ENCODE measurements around the gene OXSR1. TPM values are rescaled to one million over a fixed set of nuclear protein-coding genes. Genes with fewer than 3 reads are reported as not detected.
A peak's percentile ranks its signal among the peaks of the same experiment; 100 is the strongest.

OXSR1 gene
- polyA plus RNA-seq, 2 of the 4 experiments (the other 2 are of a cell fraction) = 30.2 to 44.0 TPM

DNA sequence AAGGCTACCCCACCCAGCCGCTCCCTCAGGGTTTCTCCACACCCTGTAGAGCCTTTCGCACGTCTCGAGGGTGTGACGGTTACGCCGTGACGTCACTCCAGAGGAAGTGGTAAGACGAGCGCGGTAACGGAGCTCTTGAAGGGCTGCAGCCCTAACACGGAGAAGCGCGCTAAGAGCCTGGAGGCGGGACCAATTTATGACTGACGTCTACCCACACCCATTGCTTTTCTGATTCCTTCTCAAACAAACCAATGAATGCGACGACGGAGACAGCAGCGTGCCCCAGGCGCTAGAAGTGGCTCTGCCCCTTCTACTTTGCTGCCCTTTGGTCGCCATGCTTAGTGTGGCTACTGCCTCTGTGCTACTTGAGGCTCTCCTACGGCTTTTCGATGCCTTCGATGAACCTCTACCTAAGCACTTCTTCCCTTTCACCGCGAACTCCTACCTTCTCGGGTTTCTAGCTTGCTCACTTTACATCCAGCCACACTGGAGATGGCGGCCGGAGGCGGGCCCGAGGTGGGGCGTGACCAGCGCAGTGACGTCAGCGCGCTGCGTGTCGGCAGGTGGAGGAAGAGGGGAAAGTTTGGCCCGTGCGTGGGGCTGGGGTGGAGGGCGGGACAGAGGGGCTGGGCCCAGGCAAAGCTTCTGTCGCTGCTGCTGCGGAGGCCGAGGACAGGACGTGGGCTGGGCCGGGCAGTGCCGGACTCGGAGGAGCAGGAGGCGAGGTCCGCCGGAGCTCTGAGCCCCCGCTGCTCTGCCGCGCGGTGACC is at the start of gene OXSR1 (continued):
- TF ChIP-seq, protein P1, sequence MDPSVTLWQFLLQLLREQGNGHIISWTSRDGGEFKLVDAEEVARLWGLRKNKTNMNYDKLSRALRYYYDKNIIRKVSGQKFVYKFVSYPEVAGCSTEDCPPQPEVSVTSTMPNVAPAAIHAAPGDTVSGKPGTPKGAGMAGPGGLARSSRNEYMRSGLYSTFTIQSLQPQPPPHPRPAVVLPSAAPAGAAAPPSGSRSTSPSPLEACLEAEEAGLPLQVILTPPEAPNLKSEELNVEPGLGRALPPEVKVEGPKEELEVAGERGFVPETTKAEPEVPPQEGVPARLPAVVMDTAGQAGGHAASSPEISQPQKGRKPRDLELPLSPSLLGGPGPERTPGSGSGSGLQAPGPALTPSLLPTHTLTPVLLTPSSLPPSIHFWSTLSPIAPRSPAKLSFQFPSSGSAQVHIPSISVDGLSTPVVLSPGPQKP (IDR thresholded peaks at IDR 0.05; ENCODE audit: low read depth, low read length) = no peak
- no peak for TF ChIP-seq CHD2 (IDR thresholded peaks at IDR 0.05; ENCODE audit: low read length, partially characterized antibody)
- TF ChIP-seq HOXA7 (CRISPR knock-in tag; IDR thresholded peaks at IDR 0.05) = no peak
- TF ChIP-seq FOSB (CRISPR knock-in tag; IDR thresholded peaks at IDR 0.05) = no peak
- TF ChIP-seq EHMT2 (IDR thresholded peaks at IDR 0.05; ENCODE audit: low read depth) = no peak
- 0 out of 2 replicates have a peak, but pooled peaks have one; percentile 44 for TF ChIP-seq GATA3 (IDR thresholded peaks at IDR 0.05; ENCODE audit: borderline replicate concordance)
- TF ChIP-seq EP300 (IDR thresholded peaks at IDR 0.05) = no peak
- peak; percentile 21 to 75; a peak in 3 of 5 replicates for TF ChIP-seq JUN (IDR thresholded peaks at IDR 0.05)
- no peak for TF ChIP-seq HOXB13 (CRISPR knock-in tag; IDR thresholded peaks at IDR 0.05; ENCODE audit: low read depth)
- TF ChIP-seq ZC3H11A (IDR thresholded peaks at IDR 0.05) = no peak
- no peak for TF ChIP-seq CBX2 (IDR thresholded peaks at IDR 0.05; ENCODE audit: borderline replicate concordance, low read depth)
- TF ChIP-seq MAZ (IDR thresholded peaks at IDR 0.05; ENCODE audit: borderline replicate concordance, low read depth, low read length) = peak; percentile 22; the same call in 1 of the 2 replicates
- peak; percentile 29; the same call in 1 of the 3 replicates for TF ChIP-seq BCL3 (IDR thresholded peaks at IDR 0.05)
- no peak for TF ChIP-seq FOXS1 (CRISPR knock-in tag; IDR thresholded peaks at IDR 0.05)
- TF ChIP-seq MAFK (IDR thresholded peaks at IDR 0.05; ENCODE audit: partially characterized antibody) = no peak
- no peak for TF ChIP-seq SREBF2 (IDR thresholded peaks at IDR 0.05)
- TF ChIP-seq ATOH8 (CRISPR knock-in tag; IDR thresholded peaks at IDR 0.05; ENCODE audit: low read depth) = no peak
- TF ChIP-seq TP53 (CRISPR knock-in tag; IDR thresholded peaks at IDR 0.05) = no peak
- TF ChIP-seq CBX8 (IDR thresholded peaks at IDR 0.05) = no peak
- TF ChIP-seq, protein P2, sequence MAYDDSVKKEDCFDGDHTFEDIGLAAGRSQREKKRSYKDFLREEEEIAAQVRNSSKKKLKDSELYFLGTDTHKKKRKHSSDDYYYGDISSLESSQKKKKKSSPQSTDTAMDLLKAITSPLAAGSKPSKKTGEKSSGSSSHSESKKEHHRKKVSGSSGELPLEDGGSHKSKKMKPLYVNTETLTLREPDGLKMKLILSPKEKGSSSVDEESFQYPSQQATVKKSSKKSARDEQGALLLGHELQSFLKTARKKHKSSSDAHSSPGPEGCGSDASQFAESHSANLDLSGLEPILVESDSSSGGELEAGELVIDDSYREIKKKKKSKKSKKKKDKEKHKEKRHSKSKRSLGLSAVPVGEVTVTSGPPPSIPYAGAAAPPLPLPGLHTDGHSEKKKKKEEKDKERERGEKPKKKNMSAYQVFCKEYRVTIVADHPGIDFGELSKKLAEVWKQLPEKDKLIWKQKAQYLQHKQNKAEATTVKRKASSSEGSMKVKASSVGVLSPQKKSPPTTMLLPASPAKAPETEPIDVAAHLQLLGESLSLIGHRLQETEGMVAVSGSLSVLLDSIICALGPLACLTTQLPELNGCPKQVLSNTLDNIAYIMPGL (CRISPR knock-in tag; IDR thresholded peaks at IDR 0.05; ENCODE audit: borderline replicate concordance) = peak; percentile 47; the same call in 1 of the 2 replicates
- no peak for TF ChIP-seq NPAS2 (CRISPR knock-in tag; IDR thresholded peaks at IDR 0.05; ENCODE audit: borderline replicate concordance)
- TF ChIP-seq JUNB (IDR thresholded peaks at IDR 0.05) = no peak
- no peak for TF ChIP-seq NR3C1 (IDR thresholded peaks at IDR 0.05)
- no peak for TF ChIP-seq RNF2 (IDR thresholded peaks at IDR 0.05; ENCODE audit: borderline replicate concordance, low read depth)
- TF ChIP-seq, protein P3, sequence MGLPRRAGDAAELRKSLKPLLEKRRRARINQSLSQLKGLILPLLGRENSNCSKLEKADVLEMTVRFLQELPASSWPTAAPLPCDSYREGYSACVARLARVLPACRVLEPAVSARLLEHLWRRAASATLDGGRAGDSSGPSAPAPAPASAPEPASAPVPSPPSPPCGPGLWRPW (IDR thresholded peaks at IDR 0.05) = no peak
- no peak for TF ChIP-seq HDAC2 (IDR thresholded peaks at IDR 0.05)
